GM18505 (cell line): Measurements from ENCODE around the gene HES6.

ENCODE experiments used
- ATAC-seq: cut with Tn5 transposase; IDR thresholded peaks from one replicate; pipeline ENCODE4 v1.9.1; 2021; ENCODE audit not compliant: unreplicated experiment
- POLR2A ChIP-seq: IDR thresholded peaks from 4 replicates; pipeline ENCODE4 v1.6.1; 2011; ENCODE audit warnings: borderline replicate concordance; ENCODE audit not compliant: insufficient read depth, insufficient read length; ENCODE audit errors: extremely low read depth

HES6 gene

GRCh38 chr2:238264072-238264460 is 24.2 kb upstream of the HES6 start:
- no peak for TF ChIP-seq POLR2A
- ATAC-seq, result no peak

GRCh38 chr2:238263204-238264071 is 23.6 kb upstream of the HES6 start:
- no peak for ATAC-seq
- no peak for TF ChIP-seq POLR2A

- no peak for TF ChIP-seq POLR2A
- ATAC-seq, result no peak
Observed at GRCh38 chr2:238262496-238263122, 22.8 kb upstream of the HES6 start.

GRCh38 chr2:238261718-238262375 is 22.0 kb upstream of the HES6 start:
- no peak for ATAC-seq
- TF ChIP-seq POLR2A, result no peak

GRCh38 chr2:238260883-238261282 is 21.0 kb upstream of the HES6 start:
- no peak for ATAC-seq

GRCh38 chr2:238259061-238260020 is 19.5 kb upstream of the HES6 start:
- TF ChIP-seq POLR2A, result no peak
- no peak for ATAC-seq

More at GRCh38 chr2:238260883-238261282, 21.0 kb upstream of the HES6 start:
- TF ChIP-seq POLR2A, result no peak

GRCh38 chr2:238257786-238258700 is 18.2 kb upstream of the HES6 start:
- no peak for TF ChIP-seq POLR2A
- ATAC-seq, result no peak

DNA sequence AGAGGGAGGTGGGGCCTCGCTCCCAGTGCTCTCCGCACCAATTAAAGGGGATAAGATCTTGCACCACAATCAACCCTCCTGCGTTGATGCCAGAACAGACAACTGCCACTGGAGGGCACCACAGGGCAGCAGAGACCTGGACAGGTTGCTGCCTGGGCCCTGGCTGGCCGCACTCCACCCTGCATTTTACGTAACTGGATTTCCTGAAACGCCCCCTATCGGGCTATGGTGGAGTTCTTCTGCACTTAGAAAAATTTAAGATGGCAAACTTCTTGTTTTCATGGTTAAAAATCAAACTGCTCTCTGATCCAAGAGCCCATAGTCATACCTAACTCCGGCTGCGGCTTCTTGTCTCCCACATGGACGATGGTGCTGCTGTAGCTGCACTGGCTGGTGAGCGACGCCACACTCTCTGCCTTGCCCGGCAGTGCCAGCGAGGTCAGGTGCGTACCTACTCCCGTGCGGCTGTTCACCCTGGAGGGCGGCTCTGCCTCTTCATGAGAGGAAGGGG is 16.8 kb upstream of the HES6 start:
- no peak for ATAC-seq
- no peak for TF ChIP-seq POLR2A

- ATAC-seq, result no peak
Observed at GRCh38 chr2:238256111-238256510, 16.3 kb upstream of the HES6 start.

DNA sequence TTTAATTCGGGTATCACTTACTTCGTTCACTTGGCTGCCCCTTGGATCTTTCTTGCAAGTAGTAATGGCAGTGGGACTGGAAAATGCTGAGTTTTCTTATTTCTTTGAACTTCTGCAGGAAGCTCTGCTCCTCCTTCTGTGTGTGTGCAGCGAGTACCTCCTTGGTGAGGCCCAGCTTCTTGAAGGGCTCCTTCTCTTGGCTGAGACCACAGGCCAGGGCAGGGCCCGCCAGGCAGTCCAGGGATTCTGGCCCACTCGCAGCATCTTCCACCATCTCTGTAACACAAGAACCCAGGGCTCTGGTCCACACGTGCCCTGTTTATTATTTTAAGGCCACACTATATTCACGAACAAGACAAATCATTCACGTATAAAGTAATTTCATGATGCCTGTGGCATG is 15.8 kb upstream of the HES6 start:
- ATAC-seq, result no peak

More at GRCh38 chr2:238256111-238256510, 16.3 kb upstream of the HES6 start:
- no peak for TF ChIP-seq POLR2A

GRCh38 chr2:238255151-238255551 is 15.3 kb upstream of the HES6 start:
- no peak for ATAC-seq
- TF ChIP-seq POLR2A, result no peak

More for the DNA sequence above, 15.8 kb upstream of the HES6 start:
- TF ChIP-seq POLR2A, result no peak
